Daoy (cell line): ENCODE data around the gene COX7B2. TPM values are rescaled to one million over a fixed set of nuclear protein-coding genes. Genes with fewer than 3 reads are reported as not detected.

Source experiments
- DNase-seq: peaks from one replicate; pipeline ENCODE4 v3.0.0-alpha.2; 2015; ENCODE audit warnings: low read depth
- total RNA-seq: library from RNA; depleted of rRNA; stranded (reverse); fragments of >200 nt; shearing (Covaris generic); gene quantifications from 2 replicates; pipeline ENCODE4 v1.2.3, GENCODE V29; 2014; rRNA removed

Gene COX7B2
- total RNA-seq, 1 experiment from 2014 or later = 55.2 TPM

GRCh38 chr4:46717950-46718349 is 191.1 kb downstream of the COX7B2 start:
- no peak for DNase-seq

- DNase-seq = no peak
These were observed 193.6 kb downstream of the COX7B2 start for GRCh38 chr4:46715468-46715867.

- no peak for DNase-seq
These were observed 210.2 kb downstream of the COX7B2 start for GRCh38 chr4:46698891-46699290.

Other genes starting within 250 kb of the COX7B2 start
- gene GABRA4, start 84.3 kb upstream of the COX7B2 start, total RNA-seq = not detected in 2 replicates
- gene GABRB1, start 122.3 kb upstream of the COX7B2 start, total RNA-seq = 3.3 TPM in 1 of 2 replicates, not detected in the other